HG03575 (cell line): ENCODE results near the gene MSRB1.
"Not testable (repeated sequence)": the region's sequence is repeated elsewhere in the genome, so short reads cannot be mapped to it uniquely, and the experiment has no call there.

Source experiments
- ATAC-seq: cut with Tn5 transposase; IDR thresholded peaks from one replicate; pipeline ENCODE4 v1.9.1; 2021; ENCODE audit not compliant: unreplicated experiment, insufficient number of reproducible peaks, low FRiP score; ENCODE audit errors: extremely low read depth

MSRB1 gene

GRCh38 chr16:1964506-1965395 lies 21.8 kb upstream of the MSRB1 start, which contains the start of gene RPS2:
Gene RPS2, minus strand, starts transcription at chr16:1964826. Its CDS starts 201 bp downstream, at chr16:1964625.
- ATAC-seq: no peak

GRCh38 chr16:1963806-1964505 lies 21.0 kb upstream of the MSRB1 start:
- ATAC-seq: no peak

DNA sequence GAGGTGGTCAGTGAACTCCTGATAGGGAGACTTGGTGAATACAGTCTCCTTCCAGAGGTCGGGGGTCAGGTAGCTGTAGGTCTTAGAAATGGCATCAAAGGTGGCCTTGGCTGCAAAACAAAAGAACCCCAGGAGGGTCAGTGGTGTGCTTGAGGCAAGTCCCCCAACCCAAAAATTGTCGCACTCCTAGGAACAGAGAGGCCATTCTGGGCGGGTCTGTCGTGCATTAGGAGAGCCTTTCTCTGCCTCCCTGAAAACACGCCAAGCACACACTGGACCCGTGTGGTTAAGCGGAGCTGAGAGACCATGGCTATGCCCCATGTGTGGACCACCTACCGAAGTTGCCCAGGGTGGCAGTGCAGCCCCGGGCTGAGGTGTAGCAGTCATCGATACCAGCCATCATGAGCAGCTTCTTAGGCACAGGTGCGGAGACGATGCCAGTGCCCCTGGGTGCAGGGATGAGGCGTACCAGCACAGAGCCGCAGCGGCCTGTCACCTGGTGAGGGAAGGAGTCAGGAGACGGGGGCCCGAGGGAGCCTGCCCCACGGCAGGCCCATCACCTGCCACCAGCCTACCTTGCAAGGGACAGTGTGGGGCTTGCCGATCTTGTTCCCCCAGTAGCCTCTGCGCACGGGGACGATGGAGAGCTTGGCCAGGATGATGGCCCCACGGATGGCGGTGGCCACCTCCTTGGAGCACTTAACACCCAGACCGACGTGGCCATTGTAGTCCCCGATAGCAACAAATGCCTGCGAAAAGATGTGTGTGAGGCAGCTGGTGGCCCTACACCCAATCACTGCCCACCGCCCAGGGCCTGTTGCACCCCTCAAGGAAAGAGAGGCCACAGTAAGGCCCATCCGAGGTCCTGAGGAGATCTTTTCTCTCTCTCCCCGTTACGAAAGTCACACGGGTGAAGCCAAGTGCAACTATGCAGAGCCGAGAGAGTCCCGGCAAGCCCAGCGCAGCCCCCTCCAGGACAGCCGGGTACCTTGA lies 19.5 kb upstream of the MSRB1 start:
- ATAC-seq: not testable (repeated sequence)

GRCh38 chr16:1961651-1962067 lies 18.7 kb upstream of the MSRB1 start:
- no peak for ATAC-seq

DNA sequence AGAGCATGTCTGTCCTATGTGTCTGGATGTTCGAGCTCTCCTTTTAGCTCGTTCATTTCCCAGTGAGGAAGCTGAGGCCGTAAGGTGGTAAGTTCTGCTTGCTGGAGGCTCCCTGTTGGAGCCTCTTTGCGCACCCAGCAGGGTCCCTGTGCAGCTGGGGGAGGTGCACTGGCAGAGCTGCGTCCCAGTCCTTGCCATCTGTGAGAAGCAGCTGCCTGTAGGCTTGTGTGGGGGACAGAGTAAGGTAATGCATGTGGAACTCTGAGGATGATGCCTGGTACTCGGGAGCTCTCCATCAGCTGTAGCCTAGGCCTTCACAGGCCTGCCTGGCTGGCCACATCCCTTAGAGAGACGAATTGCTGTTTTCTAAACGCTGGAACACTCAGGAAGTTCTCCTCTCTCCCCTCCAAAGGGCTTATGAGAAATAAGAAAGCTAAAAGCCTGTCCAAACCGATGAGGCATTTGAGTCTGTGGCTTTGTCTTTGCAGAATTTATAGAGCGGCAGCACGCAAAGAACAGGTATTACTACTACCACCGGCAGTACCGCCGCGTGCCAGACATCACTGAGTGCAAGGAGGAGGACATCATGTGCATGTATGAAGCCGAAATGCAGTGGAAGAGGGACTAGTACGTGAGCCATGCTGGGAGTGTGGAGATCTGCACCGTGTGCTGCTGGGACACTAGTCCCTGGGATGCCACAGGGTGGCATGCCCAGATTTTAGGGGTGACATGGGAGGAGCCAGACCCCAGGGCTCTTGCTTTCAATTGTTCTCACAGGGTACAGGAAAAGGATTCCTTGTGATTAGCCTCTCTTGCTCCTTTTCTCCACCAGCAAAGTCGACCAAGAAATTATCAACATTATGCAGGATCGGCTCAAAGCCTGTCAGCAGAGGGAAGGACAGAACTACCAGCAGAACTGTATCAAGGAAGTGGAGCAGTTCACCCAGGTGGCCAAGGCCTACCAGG lies 17.9 kb upstream of the MSRB1 start:
- ATAC-seq: no peak

- ATAC-seq: no peak
Measured at GRCh38 chr16:1959269-1960039, 16.5 kb upstream of the MSRB1 start, which contains the start of gene NDUFB10. Gene NDUFB10, plus strand, starts transcription at chr16:1959538. Its CDS starts 87 bp downstream, at chr16:1959625.

- no peak for ATAC-seq
Measured at GRCh38 chr16:1958715-1959268, 15.8 kb upstream of the MSRB1 start.

GRCh38 chr16:1958143-1958491 lies 15.1 kb upstream of the MSRB1 start:
- ATAC-seq: not testable (repeated sequence)

GRCh38 chr16:1957434-1958142 lies 14.6 kb upstream of the MSRB1 start:
- not testable (repeated sequence) for ATAC-seq

- no peak for ATAC-seq
Measured at GRCh38 chr16:1953734-1954133, 10.7 kb upstream of the MSRB1 start.

DNA sequence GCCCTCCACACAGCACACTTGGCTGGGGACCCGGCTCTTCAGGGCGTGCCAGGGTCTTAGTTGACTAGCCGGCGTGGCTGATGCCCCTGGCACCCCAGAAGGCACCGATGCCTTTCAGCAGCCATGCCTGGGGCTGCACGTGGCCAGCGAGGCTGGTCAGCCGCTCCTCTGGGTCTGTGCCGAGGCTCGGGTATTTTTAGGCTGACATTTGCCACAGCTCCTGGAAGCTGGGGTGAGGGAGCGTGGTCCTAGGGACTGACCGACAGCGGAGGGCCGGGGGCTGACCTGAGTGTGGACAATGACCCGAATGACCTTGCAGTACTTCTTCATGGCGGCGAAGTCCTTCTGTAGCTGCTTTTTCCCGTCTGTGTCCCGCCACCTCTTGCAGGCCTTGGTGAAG lies 7.6 kb upstream of the MSRB1 start:
- no peak for ATAC-seq

GRCh38 chr16:1950047-1950446 lies 7.0 kb upstream of the MSRB1 start:
- ATAC-seq: no peak

DNA sequence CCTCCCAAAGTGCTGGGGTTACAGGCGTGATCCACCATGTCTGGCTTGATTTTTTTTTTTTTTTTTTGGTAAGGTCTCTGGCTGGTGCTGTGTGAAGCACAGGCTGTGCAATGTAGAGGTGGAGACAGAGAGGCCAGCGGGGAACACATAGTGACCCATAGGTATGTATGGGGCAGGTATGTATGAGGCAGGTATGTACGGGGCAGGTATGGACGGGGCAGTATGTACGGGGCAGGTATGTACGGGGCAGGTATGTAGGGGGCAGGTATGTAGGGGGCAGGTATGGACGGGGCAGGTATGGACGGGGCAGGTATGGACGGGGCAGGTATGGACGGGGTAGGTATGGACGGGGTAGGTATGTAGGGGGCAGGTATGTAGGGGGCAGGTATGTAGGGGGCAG lies 6.5 kb upstream of the MSRB1 start:
- no peak for ATAC-seq

DNA sequence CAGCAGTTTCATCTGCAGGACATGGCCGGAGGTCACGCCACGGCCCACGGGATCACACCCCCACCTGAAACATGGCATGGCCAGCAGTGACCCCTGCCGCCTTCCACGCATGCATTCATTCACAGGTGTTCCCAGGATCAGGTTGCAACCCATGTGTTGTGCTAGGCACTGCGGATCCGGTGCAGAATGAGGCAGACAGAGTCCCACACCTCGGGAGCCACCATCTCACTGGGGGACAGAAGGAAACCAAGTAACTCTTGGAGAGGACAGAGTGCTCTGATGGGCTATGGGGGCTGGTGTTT lies 4.3 kb upstream of the MSRB1 start:
- ATAC-seq: no peak

GRCh38 chr16:1946495-1947368 lies 3.7 kb upstream of the MSRB1 start:
- ATAC-seq: no peak
